Heart right ventricle (tissue), 16 donors: ENCODE results near the gene SNRNP200. TPM values are rescaled to one million over a fixed set of nuclear protein-coding genes. Genes with fewer than 3 reads are reported as not detected.

Experiments
- ATAC-seq, 8 donors: fragments of 200-7000 bp; cut with Tn5 transposase; one replicate each; pipeline ENCODE4 v1.9.1; 2020; ENCODE audit warnings: mild to moderate bottlenecking in 8 of 8, moderate library complexity in 8 of 8, moderate number of reproducible peaks in 1 of 8
- DNase-seq, 2 donors: peaks; one replicate each; pipeline ENCODE4 v3.0.0-alpha.2; 2020
- H3K27ac ChIP-seq, 10 donors: fragments of 200-600 bp; sonication (generic) in 2 of 10; one replicate each; pipeline versions ENCODE4 v1.5.0 to v1.8.0; 2020 to 2022; ENCODE audit warnings: mild to moderate bottlenecking in 3 of 10
- H3K27me3 ChIP-seq, 7 donors: fragments of 200-600 bp; one replicate each; pipeline ENCODE4 v1.8.0; 2021 to 2022; ENCODE audit warnings: mild to moderate bottlenecking in 2 of 7
- H3K36me3 ChIP-seq, 9 donors: fragments of 200-600 bp; sonication (generic) in 1 of 9; one replicate each; pipeline versions ENCODE4 v1.5.0 to v1.8.0; 2020 to 2022; ENCODE audit warnings: mild to moderate bottlenecking in 2 of 9
- H3K4me1 ChIP-seq, 9 donors: fragments of 200-600 bp; sonication (generic) in 1 of 9; one replicate each; pipeline versions ENCODE4 v1.5.0 to v1.8.0; 2020 to 2022; ENCODE audit warnings: mild to moderate bottlenecking in 4 of 9
- H3K4me3 ChIP-seq, 10 donors: fragments of 200-600 bp; sonication (generic) in 2 of 10; one replicate each; pipeline versions ENCODE4 v1.5.0 to v1.8.0; 2020 to 2022; ENCODE audit warnings: mild to moderate bottlenecking in 7 of 10, moderate library complexity in 2 of 10
- H3K9me3 ChIP-seq, 11 donors: fragments of 200-600 bp in 10 of 11; sonication (generic) in 2 of 11; one replicate each; pipeline versions ENCODE4 v1.5.0 to v1.8.0; 2013 to 2022; ENCODE audit warnings: mild to moderate bottlenecking in 2 of 11, control low read depth in 1 of 11, moderate library complexity in 1 of 11
- WGBS, 2 donors: extraction: QIAGEN DNeasy Blood & Tissue Kit; methylation state at CpG; one replicate each; pipeline ENCODE4 v1.1.7; 2013; ENCODE audit warnings: inconsistent platforms in 1 of 2; 5-methylcytosine and 5-hydroxymethylcytosine counted together
- intact Hi-C, 10 donors: fragments of 100-400 bp; cut with DNase I; formaldehyde crosslinking; loops; one replicate each; pipeline versions ENCODE4 v1.11.1 to v1.14.2; 2022
- polyA plus RNA-seq, 2 donors: library from polyadenylated mRNA; stranded (reverse); fragments of 200-250 nt; gene quantifications; one replicate each; pipeline ENCODE4 v1.2.3, GENCODE V29; 2013
- total RNA-seq, 10 donors: library from RNA; stranded (reverse); fragmentation: NEBNext Ultra II Directional in 3 of 10; extraction: Animal tissue kit (Norgen Biotek cat#: 25700) in 3 of 10; gene quantifications; one replicate each; pipeline versions ENCODE4 v1.2.1 to v1.2.4, GENCODE V29; 2021 to 2023
- TF ChIP-seq, protein P1 (sequence below), 9 donors: fragments of 200-600 bp; sonication (generic) in 2 of 9; IDR thresholded peaks; one replicate each; pipeline versions ENCODE4 v1.5.0 to v1.8.0; 2021 to 2022; ENCODE audit warnings: antibody characterized with exemption in 9 of 9, mild to moderate bottlenecking in 5 of 9, moderate library complexity in 1 of 9
- donor health status: Arrhythmogenic right ventricular cardiomyopathy.
- donor health status: ischemic (EF 13 %, LVEDD 7.1; RV severe dilation, severe dysfunction).
- donor health status: healthy with polysubstance abuse.
- donor health status: DM: no; HTN: yes; CAD: no.
- donor health status: DM: no; HTN: no; CAD: no.
- donor health status: ischemic (EF 25% LVEDD 6.9; RV normal size, moderate dysfunction).
- donor health status: ischemic (EF 25% LVEDD 5.7; RV mildly dilated, moderate dysfunction).
- donor health status: healthy.
- donor health status: DM: yes; HTN: yes; CAD: no.
- donor health status: Ischemic cardiomyopathy.
- donor health status: ischemic (EF 35%, LVEDD 5.7; RV mildly dilated, moderate dysfunction).
- donor health status: nonischemic (EF 11% LVEDD 7.7; RV severe dilation, severe dysfunction).
- donor health status: DM: yes; HTN: yes; CAD: no.
- donor health status: PGD.
- donor health status: ischemic (EF 29% LVEDD 5.4; RV normal size, mild dysfunction).
- donor health status: nonischemic (EF 23%, LVEDD 6.1; RV moderate dilation, normal function).

SNRNP200 gene
- total and polyA plus RNA-seq, 12 donors: 49.2 to 70.5 (median 63.6) TPM

DNA sequence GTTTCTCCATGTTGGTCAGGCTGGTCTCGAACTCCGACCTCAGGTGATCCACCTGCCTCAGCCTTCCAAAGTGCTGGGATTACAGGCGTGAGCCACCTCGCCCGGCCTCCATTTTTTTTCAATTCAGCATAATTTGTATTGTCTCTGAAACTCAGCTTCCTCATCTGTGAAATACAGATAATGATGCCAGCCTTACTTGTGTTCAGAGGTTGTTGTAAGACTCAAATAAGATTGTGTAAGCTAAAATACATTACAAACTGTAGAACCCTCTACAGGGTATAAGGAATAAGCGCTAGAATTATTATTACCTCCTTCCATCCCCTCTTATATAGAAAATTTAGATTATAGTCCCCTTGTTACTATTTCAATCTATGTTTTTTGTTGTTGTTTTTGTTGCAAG, 71.9 kb downstream of the SNRNP200 start:
- TF ChIP-seq, protein P1, sequence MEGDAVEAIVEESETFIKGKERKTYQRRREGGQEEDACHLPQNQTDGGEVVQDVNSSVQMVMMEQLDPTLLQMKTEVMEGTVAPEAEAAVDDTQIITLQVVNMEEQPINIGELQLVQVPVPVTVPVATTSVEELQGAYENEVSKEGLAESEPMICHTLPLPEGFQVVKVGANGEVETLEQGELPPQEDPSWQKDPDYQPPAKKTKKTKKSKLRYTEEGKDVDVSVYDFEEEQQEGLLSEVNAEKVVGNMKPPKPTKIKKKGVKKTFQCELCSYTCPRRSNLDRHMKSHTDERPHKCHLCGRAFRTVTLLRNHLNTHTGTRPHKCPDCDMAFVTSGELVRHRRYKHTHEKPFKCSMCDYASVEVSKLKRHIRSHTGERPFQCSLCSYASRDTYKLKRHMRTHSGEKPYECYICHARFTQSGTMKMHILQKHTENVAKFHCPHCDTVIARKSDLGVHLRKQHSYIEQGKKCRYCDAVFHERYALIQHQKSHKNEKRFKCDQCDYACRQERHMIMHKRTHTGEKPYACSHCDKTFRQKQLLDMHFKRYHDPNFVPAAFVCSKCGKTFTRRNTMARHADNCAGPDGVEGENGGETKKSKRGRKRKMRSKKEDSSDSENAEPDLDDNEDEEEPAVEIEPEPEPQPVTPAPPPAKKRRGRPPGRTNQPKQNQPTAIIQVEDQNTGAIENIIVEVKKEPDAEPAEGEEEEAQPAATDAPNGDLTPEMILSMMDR (IDR thresholded peaks at IDR 0.05): no peak
- ATAC-seq: no peak
- no peak overlapping the region for H3K4me3 ChIP-seq
- H3K27me3 ChIP-seq: no peaks in the 10 kb centered on the region
- WGBS, 2 donors: 94 to 95% methylated on average over 6 of the region's 6 CpGs
- peak overlapping the region in 1 of 10 donors; percentile 49 for H3K27ac ChIP-seq
- H3K4me1 ChIP-seq: peaks cover 0 to 16% (median 0%) of the 10 kb centered on the region in 9 donors
- no peaks in the 10 kb centered on the region for H3K9me3 ChIP-seq
- no peaks in the 10 kb centered on the region for H3K36me3 ChIP-seq
- DNase-seq: no peak
- intact Hi-C loops: no loop called here

DNA sequence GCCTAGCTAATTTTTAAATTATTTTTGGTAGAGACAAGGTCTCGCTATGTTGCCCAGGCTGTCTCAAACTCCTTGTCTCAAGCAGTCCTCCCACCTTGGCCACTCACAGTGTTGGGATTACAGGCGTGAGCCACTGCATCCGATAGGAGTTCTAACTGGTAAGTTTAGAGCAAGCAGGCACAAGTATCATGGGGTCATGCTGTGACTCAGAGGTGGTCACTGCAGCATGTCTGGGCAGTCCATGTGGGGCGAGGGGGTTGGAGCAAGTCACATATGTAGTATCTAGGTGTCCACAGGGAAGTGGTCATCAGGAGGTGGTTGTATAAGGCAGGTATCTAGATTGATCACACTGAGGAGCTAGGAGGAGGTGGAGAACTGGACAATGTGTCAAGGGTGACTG, 74.0 kb downstream of the SNRNP200 start:
- peaks cover 0 to 2% (median 0%) of the 10 kb centered on the region in 9 donors for H3K36me3 ChIP-seq
- peaks cover 0 to 16% (median 0%) of the 10 kb centered on the region in 9 donors for H3K4me1 ChIP-seq
- no peak overlapping the region for H3K4me3 ChIP-seq
- 96 to 97% methylated on average over 4 of the region's 4 CpGs for WGBS, 2 donors
- TF ChIP-seq, protein P1 (IDR thresholded peaks at IDR 0.05): no peak
- H3K27me3 ChIP-seq: no peaks in the 10 kb centered on the region
- intact Hi-C loops: no loop called here
- DNase-seq: no peak
- no peaks in the 10 kb centered on the region for H3K9me3 ChIP-seq
- no peak overlapping the region for H3K27ac ChIP-seq
- ATAC-seq: no peak

DNA sequence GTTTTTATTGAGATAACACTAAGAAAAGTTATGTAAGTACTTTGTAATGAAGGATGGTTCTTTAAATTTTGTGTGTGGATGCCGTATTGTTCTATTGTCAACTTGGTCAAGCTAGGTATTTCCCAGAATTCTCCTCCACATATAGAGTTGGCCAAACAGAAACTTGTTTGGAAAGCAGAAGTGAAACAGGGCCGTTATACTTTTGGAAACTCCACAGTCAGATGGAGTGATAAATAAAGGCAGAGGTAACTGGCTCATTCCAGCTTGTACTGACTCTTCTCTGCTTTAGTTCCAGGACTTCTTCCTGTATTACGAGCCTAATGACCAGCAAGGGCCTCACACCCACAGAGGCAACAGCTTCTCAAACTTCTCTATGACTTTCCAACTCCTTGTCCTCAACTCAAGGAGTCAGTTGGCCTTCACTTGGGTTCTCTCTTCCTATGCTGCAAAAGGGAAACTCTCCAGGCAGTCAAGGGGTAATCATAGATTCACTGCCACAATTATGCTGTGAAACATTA, 80.3 kb downstream of the SNRNP200 start:
- ATAC-seq (peak in 4 of 8 donors; percentile 11 to 28 (median 27)), DNase-seq (no peak)
- Histone ChIP-seq H3K4me1 (peaks cover 0 to 27% (median 0%) of the 10 kb centered on the region in 9 donors), H3K4me3 (no peak overlapping the region), H3K27me3 (no peaks in the 10 kb centered on the region), H3K36me3 (peaks cover 0 to 5% (median 0%) of the 10 kb centered on the region in 9 donors), H3K9me3 (peaks cover 0 to 9% (median 0%) of the 10 kb centered on the region in 11 donors), H3K27ac (peak overlapping the region in 2 of 10 donors; percentile 3 to 78)
- TF ChIP-seq, protein P1 (IDR thresholded peaks at IDR 0.05): no peak
- 70 to 73% methylated on average over 3 of the region's 3 CpGs for WGBS, 2 donors
- intact Hi-C loops: no loop called here

Other genes with a start within 250 kb of the SNRNP200 start
- gene ADRA2B, start 189.0 kb downstream of the SNRNP200 start, total RNA-seq: 1 to 10 TPM; 1.5 to 7.3 (median 3.4) TPM
- gene ADRA2B, start 189.0 kb downstream of the SNRNP200 start, polyA plus RNA-seq: 1 to 10 TPM; 1.9 to 5.2 TPM
- gene ASTL, start 167.0 kb downstream of the SNRNP200 start, total RNA-seq: not detected
- gene ASTL, start 167.0 kb downstream of the SNRNP200 start, polyA plus RNA-seq: under 1 TPM in 1 of 2 donors, not detected in 1; 0.16 TPM
- 1 to 10 TPM in 9 of 10 donors, under 1 TPM in 1; 0.61 to 6.8 (median 2.5) TPM for gene DUSP2, start 160.1 kb downstream of the SNRNP200 start, total RNA-seq
- gene DUSP2, start 160.1 kb downstream of the SNRNP200 start, polyA plus RNA-seq: 10 to 100 TPM in 1 of 2 donors, 1 to 10 TPM in 1; 2.9 to 29.1 TPM
- 100 to 1,000 TPM; 138 to 397 (median 191) TPM for gene STARD7, start 96.7 kb downstream of the SNRNP200 start, total RNA-seq
- 100 to 1,000 TPM in 1 of 2 donors, 10 to 100 TPM in 1; 50.8 to 312 TPM for gene STARD7, start 96.7 kb downstream of the SNRNP200 start, polyA plus RNA-seq
- gene TMEM127, start 39.5 kb downstream of the SNRNP200 start, total RNA-seq: 100 to 1,000 TPM in 4 of 10 donors, 10 to 100 TPM in 6; 72.2 to 113 (median 95.1) TPM
- gene TMEM127, start 39.5 kb downstream of the SNRNP200 start, polyA plus RNA-seq: 10 to 100 TPM; 15.2 to 70.6 TPM
- gene CIAO1, start 39.3 kb downstream of the SNRNP200 start, total RNA-seq: 10 to 100 TPM; 59.2 to 72.1 (median 64.9) TPM
- gene CIAO1, start 39.3 kb downstream of the SNRNP200 start, polyA plus RNA-seq: 10 to 100 TPM; 22.1 to 59.4 TPM
- gene ITPRIPL1, start 19.8 kb upstream of the SNRNP200 start, total RNA-seq: 1 to 10 TPM in 7 of 10 donors, under 1 TPM in 3; 0.30 to 3.4 (median 1.2) TPM
- gene ITPRIPL1, start 19.8 kb upstream of the SNRNP200 start, polyA plus RNA-seq: 1 to 10 TPM in 1 of 2 donors, under 1 TPM in 1; 0.68 to 1.1 TPM
- 1 to 10 TPM in 2 of 10 donors, under 1 TPM in 8; 0.21 to 3.4 (median 0.51) TPM for gene NCAPH, start 30.2 kb upstream of the SNRNP200 start, total RNA-seq
- under 1 TPM; 0.35 to 0.95 TPM for gene NCAPH, start 30.2 kb upstream of the SNRNP200 start, polyA plus RNA-seq
- gene NEURL3, start 199.8 kb upstream of the SNRNP200 start, total RNA-seq: under 1 TPM in 2 of 10 donors, not detected in 8; 0.37 to 0.67 TPM
- under 1 TPM; 0.06 to 0.22 TPM for gene NEURL3, start 199.8 kb upstream of the SNRNP200 start, polyA plus RNA-seq
- 100 to 1,000 TPM in 1 of 10 donors, 10 to 100 TPM in 9; 12.0 to 121 (median 43.5) TPM for gene ARID5A, start 231.2 kb upstream of the SNRNP200 start, total RNA-seq
- gene ARID5A, start 231.2 kb upstream of the SNRNP200 start, polyA plus RNA-seq: 10 to 100 TPM; 35.0 to 42.9 TPM